HG03439 (cell line): ENCODE measurements around the gene ALKBH5.
"Not testable (repeated sequence)": the region's sequence is repeated elsewhere in the genome, so short reads cannot be mapped to it uniquely, and the experiment has no call there.

Experiments
- ATAC-seq: cut with Tn5 transposase; IDR thresholded peaks from one replicate; pipeline ENCODE4 v1.9.1; 2021; ENCODE audit warnings: mild to moderate bottlenecking, moderate library complexity; ENCODE audit not compliant: unreplicated experiment

ALKBH5 gene

DNA sequence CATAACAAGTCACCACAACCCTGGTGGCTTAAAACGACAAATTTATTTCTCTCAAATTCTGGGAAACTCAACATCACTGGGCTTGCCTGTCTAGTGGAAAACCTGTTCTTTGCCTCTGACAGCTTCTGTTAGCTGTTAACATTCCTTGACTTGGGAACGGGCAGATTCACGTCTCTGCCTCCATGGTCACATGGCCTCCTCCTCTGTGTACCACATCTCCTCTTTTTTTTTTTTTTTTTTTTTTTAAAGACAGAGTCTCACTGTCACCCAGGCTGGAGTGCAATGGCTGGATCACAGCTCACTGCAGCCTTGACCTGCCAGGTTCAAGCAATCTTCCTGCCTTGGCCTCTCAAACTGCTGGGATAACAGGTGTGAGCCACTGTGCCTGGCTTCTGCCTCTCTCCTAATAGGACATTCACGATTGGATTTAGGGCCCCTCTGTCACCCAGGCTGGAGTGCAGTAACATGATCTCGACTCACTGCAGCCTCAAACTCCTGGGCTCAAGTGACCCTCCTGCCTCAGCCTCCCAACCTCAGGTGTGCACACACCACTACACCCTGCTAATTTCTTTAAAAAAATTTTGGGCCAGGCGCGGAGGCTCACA, 30.1 kb downstream of the ALKBH5 start:
- no peak for ATAC-seq

DNA sequence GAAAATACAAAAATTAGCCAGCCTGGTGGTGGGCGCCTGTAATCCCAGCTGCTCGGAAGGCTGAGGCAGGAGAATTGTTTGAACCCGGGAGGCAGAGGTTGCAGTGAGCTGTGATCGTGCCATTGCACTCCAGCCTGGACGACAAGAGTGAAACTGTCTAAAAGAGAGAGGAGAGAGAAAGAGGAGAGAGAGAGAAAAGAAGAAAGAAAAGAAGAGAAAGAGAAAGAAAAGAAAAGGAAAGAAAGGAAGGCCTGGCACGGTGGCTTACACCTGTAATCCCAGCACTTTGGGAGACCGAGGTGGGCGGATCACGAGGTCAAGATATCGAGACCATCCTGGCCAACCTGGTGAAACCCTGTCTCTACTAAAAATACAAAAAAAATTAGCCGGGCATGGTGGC, 33.3 kb downstream of the ALKBH5 start:
- ATAC-seq, result not testable (repeated sequence)

DNA sequence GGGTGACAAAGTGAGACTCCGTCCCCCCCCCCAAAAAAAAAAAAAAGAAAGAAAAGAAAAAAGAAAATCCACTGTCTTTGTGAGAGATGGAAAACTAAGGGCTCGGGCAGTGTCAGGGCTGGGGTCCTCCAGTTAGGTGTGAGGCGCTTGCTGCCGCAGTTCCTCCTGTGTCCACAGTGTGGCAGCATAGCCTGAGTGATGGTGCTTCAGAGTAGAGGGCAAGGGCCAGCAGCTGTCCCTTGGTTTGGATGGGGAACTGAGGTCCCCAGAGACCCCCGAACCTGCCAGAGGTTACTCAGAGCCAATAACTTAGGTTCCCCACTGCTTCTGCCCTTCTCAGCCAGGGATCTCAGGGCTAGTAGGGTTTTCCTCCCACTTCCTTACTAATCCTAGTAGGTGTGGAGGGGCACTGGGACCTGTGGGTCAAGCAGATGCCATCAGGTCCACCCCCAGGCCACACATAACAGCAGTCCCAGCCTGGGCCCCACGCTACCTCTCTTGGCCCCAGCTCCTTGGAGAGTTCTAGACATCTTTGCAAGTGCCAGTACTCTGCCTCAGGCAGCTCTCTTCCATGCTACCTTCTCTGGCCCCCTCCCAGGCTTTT, 33.9 kb downstream of the ALKBH5 start:
- no peak for ATAC-seq

DNA sequence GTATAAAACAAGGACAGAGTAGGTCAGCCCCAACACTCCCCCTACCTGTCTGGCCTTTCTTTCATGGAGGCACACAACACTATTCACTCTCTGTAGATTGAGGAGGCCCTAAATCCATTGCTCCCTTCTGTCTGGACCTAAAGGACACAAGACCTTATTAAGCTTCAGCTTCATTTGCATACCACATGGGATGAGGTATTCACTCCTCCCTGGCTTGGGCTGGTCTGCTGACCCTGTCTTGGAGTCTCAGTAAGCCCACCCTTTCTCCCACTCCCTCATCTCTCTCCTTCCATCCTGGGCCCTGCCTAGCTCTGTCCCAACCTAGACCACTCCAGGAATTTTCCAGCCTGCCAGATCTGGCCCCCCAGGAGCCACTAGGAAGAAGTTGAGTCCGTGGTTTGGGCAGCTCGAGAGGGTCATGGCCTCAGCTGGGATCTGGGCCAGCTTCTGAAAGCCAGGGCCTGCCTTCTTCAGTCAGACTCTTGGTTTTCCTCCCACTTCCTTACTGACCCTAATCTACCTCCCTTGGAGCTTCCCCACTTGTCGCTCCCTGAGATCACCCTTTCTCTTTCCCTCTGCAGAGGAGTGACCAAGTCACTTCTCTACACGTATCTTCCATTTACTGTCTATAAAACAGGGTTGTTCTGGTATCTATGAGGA, 35.3 kb downstream of the ALKBH5 start:
- ATAC-seq, result no peak

DNA sequence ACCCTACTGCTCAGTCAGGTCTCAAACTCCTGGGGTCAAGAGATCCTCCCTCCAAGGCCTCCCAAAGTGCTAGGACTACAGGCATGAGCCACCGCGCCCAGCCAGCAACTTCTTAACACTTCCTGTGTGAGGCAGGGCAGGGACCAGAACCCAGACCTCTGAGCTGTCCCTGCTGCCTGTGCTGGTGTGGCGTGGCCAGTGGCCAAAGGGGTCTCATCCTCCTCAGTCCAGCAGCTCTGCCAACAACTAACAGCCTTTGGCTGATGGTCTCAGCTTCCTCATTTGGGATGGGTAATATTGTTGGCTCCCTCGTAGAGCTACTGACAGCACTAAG, 40.4 kb downstream of the ALKBH5 start:
- ATAC-seq, result no peak

DNA sequence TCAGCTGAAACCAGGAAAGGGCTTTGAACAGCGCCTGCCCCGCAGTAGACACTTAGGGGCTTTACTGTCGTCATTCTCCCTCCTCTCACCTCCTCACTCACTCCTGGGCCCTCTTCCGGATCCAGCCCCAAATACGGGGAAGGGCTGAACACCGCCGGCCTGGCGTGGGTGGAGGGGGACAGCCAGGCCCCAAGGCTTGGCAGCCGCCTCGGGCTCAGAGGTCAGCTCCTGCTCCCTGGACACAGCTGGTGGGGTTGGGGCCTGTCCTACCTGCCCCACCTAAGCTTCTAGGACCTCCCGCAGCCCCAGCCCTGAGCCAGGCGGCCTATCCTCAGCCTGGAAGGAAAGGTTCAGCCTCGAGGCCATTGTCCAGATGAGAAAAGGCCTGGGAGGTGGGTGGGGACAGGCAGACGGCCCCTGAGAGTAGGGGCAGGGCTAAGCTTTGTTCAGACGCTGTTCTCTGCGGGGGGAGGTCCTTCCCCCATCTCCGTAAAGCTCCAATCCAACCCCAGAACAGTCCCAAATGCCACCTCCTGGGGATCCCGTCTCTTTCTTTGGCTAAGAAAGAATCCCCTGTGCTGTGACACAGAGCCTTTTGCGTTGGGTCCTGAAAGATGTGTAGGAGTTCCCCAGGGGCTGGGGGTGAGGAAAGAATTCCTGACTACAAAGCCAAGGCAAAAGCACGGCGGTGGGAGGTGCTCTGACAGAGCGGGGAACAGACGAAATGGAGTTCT, 40.9 kb downstream of the ALKBH5 start:
- ATAC-seq, result no peak

DNA sequence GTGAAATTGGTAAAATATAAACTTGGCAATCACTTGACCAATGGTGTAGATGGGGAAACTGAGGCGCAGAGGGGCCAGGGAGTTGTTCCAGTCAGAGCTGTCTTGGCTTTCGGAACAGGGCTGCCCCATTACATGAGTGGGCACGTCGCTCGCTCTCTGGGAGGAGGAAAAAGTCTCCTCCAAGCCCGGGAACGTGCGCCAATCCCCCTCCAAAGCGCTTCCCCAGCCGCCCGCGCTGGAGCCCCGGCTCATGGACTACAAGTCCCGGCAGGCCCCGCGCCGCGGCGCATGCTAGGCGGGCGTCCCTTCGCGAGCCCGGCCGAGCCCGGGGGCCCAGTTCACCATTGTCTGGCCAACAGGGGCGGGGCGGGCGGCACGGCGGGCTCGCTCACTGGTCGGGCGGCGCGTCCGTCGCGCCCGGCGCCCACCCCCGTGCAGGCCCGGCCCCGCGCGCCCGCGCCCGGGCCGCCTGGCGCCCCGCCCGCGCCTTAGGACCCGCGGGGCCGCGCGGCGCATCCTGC, 41.6 kb downstream of the ALKBH5 start, which contains the start of gene LLGL1:
Gene LLGL1, plus strand, starts transcription at position 515 of the 521 bp plus-strand sequence. CDS start 48 bp downstream, outside the sequence.
- peak; percentile 81 for ATAC-seq

DNA sequence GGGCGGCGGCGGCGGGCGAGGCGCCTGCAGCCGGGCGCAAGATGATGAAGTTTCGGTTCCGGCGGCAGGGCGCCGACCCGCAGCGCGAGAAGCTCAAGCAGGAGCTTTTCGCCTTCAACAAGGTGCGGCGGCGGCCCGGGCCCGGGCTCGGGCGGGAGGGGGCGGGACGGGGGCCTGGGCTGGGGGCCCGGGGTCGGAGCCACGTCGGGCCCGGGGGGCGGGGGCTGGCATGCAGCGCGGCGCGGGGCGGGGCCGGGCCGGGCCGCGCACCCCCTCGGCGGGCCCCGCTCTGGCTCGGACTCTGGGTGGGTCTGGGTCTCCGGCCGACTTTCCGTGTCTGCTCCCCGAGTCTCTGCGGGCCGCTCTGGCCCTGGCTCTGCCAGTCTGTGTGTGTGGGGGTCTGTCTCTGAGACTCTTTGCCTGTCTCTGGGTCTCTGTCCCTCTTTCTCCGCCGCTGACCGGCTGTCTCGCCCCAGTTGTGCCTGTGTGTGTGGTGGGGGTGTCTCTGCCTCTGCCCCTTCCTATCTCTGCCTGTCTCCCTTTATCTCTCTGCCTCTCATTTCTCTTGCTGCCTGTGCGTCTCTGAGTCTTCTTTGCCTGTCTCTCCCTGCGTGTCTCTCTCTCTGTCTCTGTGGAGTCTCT, 42.1 kb downstream of the ALKBH5 start:
- ATAC-seq, result peak; percentile 13

DNA sequence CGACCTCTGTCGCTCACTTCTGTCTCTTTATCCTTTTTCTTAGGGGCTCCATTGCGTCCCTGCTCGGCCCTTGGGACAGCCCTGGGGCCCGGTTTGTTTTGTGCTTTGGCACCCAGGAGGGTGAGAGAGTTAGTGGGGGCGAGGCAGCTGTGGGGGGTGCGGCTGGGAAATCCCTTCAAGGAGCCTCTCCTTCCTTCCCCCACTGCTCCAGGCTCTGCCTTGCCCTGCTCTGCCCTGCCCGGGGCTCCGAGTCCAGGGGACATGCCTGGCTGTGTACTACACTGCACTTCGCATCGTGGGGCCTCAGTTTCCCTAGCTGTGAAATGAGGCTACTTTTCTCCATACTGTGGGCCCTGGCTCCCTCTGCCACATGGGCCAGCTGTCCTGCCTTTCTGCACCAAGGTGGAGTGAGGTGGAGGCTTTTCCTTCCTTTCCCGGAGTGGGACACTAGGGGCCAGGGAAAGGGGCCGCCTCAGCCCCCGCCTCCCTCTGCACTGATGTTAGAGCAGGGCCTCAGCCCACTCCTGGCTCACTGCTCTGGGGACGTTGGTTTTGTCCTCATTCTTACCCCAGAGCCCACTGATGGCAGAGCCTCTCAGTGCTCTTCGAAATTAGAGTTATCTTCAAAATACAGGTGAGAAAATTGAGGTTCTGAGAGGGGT, 42.8 kb downstream of the ALKBH5 start:
- ATAC-seq, result no peak

DNA sequence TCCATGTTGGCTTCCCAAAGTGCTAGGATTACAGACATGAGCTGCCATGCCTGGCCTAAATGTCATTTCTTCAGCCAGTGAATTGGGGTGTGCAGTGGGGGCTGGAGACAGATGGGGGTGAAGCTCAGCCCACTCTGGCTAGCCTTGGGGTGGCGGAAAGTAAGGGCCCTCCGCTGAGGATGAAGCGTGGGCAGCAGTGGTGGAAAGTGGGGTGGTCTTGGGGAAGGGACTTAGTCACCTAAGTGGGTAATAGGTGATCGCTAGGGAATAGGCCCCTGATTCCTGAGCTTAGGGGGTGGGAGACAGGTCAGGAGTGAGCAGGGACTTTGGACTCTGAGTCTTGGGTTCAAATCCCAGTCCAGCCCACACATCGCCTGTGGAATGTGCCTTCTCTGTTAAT, 44.0 kb downstream of the ALKBH5 start:
- no peak for ATAC-seq

DNA sequence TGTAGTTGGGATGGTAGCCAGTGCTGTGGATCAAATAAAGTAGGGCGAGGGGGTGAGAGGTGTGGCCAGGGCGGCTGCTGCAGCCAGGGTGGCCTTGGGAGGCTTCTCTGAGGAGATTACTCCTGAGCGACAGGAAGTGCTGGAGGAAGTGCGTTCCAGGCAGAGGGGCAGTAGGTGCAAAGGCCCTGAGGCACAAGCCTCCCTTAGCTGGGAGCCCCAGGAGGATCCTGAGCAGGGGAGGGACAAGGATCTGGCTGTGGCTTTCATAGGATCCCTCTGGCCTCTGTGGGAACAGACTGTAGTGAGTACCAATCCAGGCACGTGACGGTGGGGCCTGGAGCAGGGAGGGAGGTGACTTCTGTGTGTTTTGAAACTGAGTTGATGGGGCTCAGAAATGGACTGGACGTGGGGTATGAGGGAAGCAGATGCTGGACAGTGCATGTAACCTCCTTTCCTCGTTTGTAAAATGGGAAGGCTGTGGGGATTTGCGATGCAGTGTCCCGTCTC, 44.6 kb downstream of the ALKBH5 start:
- ATAC-seq, result no peak

DNA sequence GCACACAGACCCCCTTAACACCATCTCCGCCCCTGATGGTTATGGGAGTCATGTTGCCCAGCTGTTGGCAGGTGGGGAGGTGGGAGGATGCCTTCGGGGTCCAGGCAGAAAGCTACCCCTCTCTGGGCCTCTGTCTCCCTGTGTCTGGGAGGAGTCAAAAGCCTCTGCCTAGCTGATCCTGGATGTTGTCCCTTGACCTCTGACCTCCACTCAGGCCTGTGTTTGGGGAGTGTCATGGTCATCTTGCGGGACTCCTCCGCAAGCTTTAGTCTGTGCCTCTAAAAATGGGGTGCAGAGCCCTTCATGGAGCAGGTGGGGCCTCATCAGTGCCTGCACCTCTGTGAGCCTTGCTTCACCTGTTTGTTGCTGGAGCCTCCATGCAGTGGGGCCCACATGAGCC, 45.6 kb downstream of the ALKBH5 start:
- no peak for ATAC-seq

DNA sequence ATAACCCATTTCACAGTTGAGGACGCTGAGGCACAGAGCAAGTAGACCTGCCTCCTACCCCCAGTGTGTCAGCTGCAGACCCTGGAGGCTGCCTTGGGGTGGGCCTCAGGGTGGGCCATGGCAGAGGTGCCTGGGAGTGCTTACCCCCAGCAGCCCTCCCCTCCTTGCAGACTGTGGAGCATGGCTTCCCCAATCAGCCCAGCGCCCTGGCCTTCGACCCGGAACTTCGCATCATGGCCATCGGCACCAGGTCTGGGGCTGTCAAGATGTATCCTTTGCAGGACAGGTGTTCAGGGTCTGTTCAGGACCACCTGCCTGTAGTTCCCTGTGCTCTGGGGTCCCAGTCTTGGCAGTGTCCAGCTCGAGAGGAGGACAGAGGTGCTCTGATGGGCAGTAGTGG, 46.1 kb downstream of the ALKBH5 start:
- ATAC-seq, result no peak

DNA sequence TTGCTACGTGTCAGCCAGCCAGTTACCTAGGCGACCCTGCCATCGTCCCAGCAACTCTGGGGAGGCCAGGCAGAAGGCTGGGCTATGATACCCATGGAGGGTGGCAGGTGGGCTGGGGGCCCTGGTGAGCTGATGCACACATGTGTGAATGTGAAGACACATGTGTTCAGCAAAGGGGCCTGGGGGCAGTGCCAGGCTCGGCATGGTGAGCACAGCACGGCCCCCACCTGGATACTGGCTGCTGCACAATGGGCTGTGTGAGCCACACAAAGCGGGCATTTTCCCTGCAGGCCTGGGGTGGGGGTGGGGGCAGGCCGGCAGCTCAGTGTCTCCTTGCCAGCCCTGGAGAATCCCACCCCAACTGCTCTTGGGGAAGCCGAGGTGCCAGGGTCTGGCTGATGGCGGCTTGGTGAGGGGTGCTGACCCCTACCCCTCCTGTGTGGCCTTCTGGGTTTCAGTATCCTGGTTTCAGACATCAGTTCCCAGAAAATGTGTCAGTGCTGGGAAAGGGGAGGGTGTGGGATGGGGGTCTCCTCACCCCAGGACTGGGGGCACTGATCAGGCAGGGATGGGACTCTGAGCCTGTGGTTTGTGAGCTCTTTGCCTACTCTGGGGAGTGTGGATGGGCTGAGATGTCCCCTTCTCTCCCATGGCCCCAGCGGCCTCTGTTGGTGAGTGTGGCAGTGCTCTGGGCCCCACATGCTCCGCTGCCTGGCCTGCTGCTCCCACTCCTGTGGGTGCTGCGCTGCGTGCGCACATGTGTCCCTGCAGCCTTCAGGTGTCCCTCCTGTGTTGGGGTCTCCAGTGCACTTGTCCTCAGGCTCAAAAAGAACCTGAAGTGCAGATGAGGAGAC, 46.9 kb downstream of the ALKBH5 start:
- ATAC-seq, result no peak

DNA sequence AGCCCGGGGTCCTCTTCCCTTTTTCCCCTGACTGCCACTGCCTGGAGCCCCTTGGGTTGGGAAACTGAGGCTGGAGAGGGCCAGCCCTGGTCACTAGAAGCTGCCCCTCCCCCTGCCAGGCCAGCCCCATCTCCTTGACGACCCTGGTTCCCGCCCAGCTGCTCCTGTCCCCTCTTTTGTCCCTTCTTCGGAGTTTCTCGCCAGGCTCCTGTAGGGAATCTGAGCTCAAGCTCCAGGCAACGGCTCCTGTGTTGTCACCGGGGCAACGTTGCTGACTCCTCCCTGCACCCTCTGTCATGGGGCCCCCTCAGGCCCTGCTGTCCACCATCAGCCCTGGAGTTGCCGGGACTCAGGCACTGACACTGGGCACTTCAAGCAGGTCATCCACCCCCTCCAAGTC, 47.5 kb downstream of the ALKBH5 start:
- ATAC-seq, result no peak

DNA sequence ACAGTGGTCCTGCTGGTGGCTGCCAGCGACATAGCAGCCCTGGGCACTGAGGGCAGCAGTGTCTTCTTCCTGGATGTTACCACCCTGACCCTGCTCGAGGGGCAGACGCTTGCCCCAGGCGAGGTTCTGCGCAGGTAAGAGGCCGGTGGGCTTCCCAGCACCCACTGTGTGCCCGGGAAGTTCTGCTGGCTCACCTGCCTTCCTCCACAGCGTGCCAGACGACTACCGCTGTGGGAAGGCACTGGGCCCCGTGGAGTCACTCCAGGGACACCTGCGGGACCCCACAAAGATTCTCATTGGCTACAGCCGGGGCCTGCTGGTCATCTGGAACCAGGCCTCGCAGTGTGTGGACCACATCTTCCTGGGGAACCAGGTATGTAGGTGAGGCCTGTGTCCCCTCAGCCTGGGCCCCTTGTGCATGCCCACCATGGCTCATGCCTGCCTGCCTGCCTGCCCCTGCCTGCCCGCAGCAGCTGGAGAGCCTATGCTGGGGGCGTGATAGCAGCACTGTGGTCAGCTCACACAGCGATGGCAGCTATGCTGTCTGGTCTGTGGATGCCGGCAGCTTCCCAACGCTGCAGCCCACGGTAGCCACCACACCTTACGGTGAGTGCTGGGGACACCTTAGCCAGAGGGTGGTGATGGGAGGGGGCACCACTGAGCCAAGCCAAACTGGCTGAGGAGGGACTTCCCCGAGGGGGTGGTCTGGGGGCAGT, 50.3 kb downstream of the ALKBH5 start:
- ATAC-seq, result no peak

DNA sequence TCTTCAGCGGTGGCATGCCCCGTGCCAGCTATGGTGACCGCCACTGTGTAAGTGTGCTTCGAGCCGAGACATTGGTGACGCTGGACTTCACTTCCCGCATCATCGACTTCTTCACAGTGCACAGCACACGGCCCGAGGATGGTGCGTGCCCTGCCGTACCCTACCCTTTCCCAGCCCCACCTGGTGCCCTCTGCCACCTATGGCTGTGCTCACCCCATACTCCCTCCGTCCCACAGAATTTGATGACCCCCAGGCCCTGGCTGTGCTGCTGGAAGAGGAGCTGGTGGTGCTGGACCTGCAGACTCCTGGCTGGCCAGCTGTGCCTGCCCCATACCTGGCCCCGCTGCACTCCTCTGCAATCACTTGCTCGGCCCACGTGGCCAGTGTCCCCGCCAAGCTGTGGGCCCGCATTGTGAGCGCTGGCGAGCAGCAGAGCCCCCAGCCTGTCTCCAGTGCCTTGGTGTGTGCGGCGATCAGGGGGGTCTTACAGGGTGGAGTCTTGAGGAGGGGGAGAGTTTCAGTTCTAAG, 51.3 kb downstream of the ALKBH5 start:
- no peak for ATAC-seq

DNA sequence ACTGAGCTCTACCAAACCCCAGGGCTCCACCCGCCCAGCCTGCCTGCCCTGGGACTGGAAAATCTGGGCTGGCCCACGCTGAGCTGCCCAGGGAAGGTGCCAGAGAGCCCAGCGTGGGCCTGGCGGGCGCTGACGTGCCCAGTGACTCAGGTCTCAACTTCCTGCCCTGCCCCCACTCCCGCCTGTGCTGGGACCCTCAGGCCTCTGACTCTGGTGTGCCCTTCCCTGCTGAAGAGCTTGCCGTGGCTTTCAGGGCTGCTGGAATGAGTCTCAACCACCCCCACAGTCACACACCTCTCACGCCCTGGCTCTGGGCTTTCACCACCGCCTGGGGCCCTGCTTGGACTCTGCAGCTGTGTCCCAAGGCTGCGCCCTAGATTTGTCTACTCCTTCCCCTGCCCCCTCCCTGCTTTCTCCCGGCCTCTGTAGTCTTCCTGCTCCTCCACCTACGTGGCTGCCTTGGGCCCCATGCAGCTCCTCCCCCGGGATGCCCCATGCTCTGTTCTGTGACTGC, 52.2 kb downstream of the ALKBH5 start:
- no peak for ATAC-seq
